HG03432 (cell line): Measurements from ENCODE around the gene BCAS4.
A peak's percentile ranks its signal among the peaks of the same experiment; 100 is the strongest.
"Not testable (repeated sequence)": the region's sequence is repeated elsewhere in the genome, so short reads cannot be mapped to it uniquely, and the experiment has no call there.

Source experiments
- ATAC-seq: cut with Tn5 transposase; IDR thresholded peaks from one replicate; pipeline ENCODE4 v1.9.1; 2021; ENCODE audit warnings: mild to moderate bottlenecking, moderate library complexity; ENCODE audit not compliant: unreplicated experiment

BCAS4 gene

GRCh38 chr20:50769551-50770085 lies 25.2 kb upstream of the BCAS4 start:
- not testable (repeated sequence) for ATAC-seq

GRCh38 chr20:50771419-50772080 lies 23.3 kb upstream of the BCAS4 start:
- ATAC-seq: not testable (repeated sequence)

GRCh38 chr20:50772420-50773185 lies 22.3 kb upstream of the BCAS4 start:
- no peak for ATAC-seq

GRCh38 chr20:50774515-50774914 lies 20.3 kb upstream of the BCAS4 start:
- no peak for ATAC-seq

- ATAC-seq: no peak
These were observed 18.6 kb upstream of the BCAS4 start for GRCh38 chr20:50776122-50776817.

GRCh38 chr20:50777373-50777772 lies 17.5 kb upstream of the BCAS4 start:
- ATAC-seq: no peak

GRCh38 chr20:50778994-50779393 lies 15.9 kb upstream of the BCAS4 start:
- not testable (repeated sequence) for ATAC-seq

- ATAC-seq: no peak
These were observed 11.5 kb upstream of the BCAS4 start for GRCh38 chr20:50783390-50783789.

GRCh38 chr20:50783903-50784302 lies 11.0 kb upstream of the BCAS4 start:
- ATAC-seq: no peak

GRCh38 chr20:50784464-50784863 lies 10.4 kb upstream of the BCAS4 start:
- no peak for ATAC-seq

GRCh38 chr20:50786703-50787102 lies 8.2 kb upstream of the BCAS4 start:
- ATAC-seq: no peak

- ATAC-seq: no peak
These were observed 7.7 kb upstream of the BCAS4 start for GRCh38 chr20:50787181-50787580.

- no peak for ATAC-seq
These were observed 6.5 kb upstream of the BCAS4 start for GRCh38 chr20:50788045-50788991.

- no peak for ATAC-seq
These were observed 4.8 kb upstream of the BCAS4 start for GRCh38 chr20:50789968-50790650.

- peak; percentile 72 for ATAC-seq
These were observed 4.1 kb upstream of the BCAS4 start for GRCh38 chr20:50790651-50791277.

GRCh38 chr20:50792708-50793574 lies 1.9 kb upstream of the BCAS4 start:
- no peak for ATAC-seq

- ATAC-seq: not testable (repeated sequence)
These were observed 1.3 kb upstream of the BCAS4 start for GRCh38 chr20:50793575-50794016.

GRCh38 chr20:50794181-50794845 lies 548 bp upstream of the BCAS4 start:
- peak; percentile 0 for ATAC-seq
